ENCODE results near the gene GPR55.

DNA sequence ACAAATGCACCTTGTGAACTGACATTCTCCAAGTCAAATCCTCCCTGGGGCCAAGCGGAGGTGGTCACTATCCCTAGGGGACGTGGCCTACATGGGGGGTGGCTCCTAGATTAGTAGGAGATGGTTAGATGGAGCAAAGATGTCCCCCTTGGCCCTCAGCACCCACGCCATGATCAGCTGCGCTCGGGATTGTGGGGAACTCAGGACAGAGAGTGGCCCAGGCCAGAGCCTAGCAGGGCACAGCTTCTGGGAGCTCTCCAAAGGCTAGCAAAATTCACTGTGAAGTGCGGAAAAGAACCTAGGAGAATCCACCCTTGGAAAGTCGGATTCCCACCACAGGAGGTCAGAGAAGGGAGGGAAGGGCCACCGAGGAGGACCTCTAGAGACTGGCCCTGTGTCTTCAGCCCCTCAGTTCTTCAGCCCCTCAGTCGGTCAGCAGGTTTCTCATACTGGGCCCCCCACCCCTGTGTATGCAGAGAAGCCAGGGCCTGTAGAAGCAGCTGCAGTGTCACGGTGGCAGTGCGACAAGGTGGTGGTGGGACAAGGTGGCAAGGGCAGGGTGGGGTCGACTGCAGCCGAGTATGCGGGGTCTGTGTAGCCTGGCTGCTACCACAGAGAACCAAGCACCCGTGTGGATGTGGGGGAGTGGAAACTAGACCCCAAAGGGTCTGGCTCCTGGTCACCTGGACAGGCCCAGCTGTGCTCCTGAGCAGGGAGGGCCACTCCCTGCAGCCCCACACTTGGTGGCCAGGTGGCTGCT, 18.4 kb downstream of the GPR55 start:
- TF ChIP-seq, protein P1, sequence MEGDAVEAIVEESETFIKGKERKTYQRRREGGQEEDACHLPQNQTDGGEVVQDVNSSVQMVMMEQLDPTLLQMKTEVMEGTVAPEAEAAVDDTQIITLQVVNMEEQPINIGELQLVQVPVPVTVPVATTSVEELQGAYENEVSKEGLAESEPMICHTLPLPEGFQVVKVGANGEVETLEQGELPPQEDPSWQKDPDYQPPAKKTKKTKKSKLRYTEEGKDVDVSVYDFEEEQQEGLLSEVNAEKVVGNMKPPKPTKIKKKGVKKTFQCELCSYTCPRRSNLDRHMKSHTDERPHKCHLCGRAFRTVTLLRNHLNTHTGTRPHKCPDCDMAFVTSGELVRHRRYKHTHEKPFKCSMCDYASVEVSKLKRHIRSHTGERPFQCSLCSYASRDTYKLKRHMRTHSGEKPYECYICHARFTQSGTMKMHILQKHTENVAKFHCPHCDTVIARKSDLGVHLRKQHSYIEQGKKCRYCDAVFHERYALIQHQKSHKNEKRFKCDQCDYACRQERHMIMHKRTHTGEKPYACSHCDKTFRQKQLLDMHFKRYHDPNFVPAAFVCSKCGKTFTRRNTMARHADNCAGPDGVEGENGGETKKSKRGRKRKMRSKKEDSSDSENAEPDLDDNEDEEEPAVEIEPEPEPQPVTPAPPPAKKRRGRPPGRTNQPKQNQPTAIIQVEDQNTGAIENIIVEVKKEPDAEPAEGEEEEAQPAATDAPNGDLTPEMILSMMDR (IDR thresholded peaks at IDR 0.05) = no peak
- TF ChIP-seq EZH2 (IDR thresholded peaks at IDR 0.05; ENCODE audit: borderline replicate concordance, insufficient read depth, low read depth, low read length, poor library complexity, severe bottlenecking) = no peak

Data from B cell (primary cell).